Caco-2 (cell line): Measurements from ENCODE around the gene FLT3LG. TPM values are rescaled to one million over a fixed set of nuclear protein-coding genes. Genes with fewer than 3 reads are reported as not detected.

Source experiments
- BruUV-seq: library from RNA; stranded (reverse); fragments of 400-500 nt; replicated peaks from 2 replicates; lab custom pipeline; 2021; lab: Mats Ljungman, UMichigan
- CTCF ChIA-PET: fragments of 300-600 bp; sonication (Branson Sonifier 250); formaldehyde crosslinking; loops from one replicate; lab custom pipeline; 2022; ENCODE audit warnings: antibody characterized with exemption; lab: Charles Lee
- POLR2A ChIA-PET: fragments of 300-600 bp; sonication (Branson Sonifier 250); formaldehyde crosslinking; loops from one replicate; lab custom pipeline; 2022; ENCODE audit warnings: antibody characterized with exemption; lab: Charles Lee
- DNase-seq, 2 experiments: peaks; one replicate each; pipeline versions ENCODE4 v3.0.0 to v3.0.0-alpha.2; 2020 to 2022
- H3K27me3 ChIP-seq: replicated peaks from 2 replicates; pipeline ENCODE4 v1.6.0; 2011; ENCODE audit warnings: low read length; ENCODE audit not compliant: control insufficient read depth, insufficient read depth
- H3K36me3 ChIP-seq: 2 replicates; pipeline ENCODE4 v1.5.1; 2011; ENCODE audit warnings: low read length; ENCODE audit not compliant: control insufficient read depth, insufficient read depth
- H3K4me1 ChIP-seq: fragments of 250-450 bp; sonication (Bioruptor Pico); 2 replicates; pipeline ENCODE4 v1.5.1; 2020; ENCODE audit warnings: mild to moderate bottlenecking
- H3K4me3 ChIP-seq: 2 replicates; pipeline ENCODE4 v1.5.1; 2011; ENCODE audit warnings: low read depth, mild to moderate bottlenecking, control low read depth, low read length
- H3K9me3 ChIP-seq: fragments of 250-450 bp; sonication (Bioruptor Pico); 2 replicates; pipeline ENCODE4 v1.5.1; 2020; ENCODE audit warnings: mild to moderate bottlenecking, moderate library complexity
- H3K27ac Mint-ChIP-seq: one replicate; pipeline ENCODE4 v1.8.0; 2022; ENCODE audit warnings: mixed read lengths; ENCODE audit not compliant: unreplicated experiment
- H3K27me3 Mint-ChIP-seq: one replicate; pipeline ENCODE4 v1.8.0; 2022; ENCODE audit warnings: mixed read lengths; ENCODE audit not compliant: insufficient read depth, unreplicated experiment
- H3K36me3 Mint-ChIP-seq: one replicate; pipeline ENCODE4 v1.8.0; 2022; ENCODE audit warnings: mild to moderate bottlenecking, mixed read lengths; ENCODE audit not compliant: insufficient read depth, unreplicated experiment
- H3K4me1 Mint-ChIP-seq: one replicate; pipeline ENCODE4 v1.8.0; 2022; ENCODE audit warnings: low read depth, mixed read lengths; ENCODE audit not compliant: unreplicated experiment
- H3K4me3 Mint-ChIP-seq: one replicate; pipeline ENCODE4 v1.8.0; 2022; ENCODE audit warnings: mild to moderate bottlenecking, moderate library complexity, mixed read lengths; ENCODE audit not compliant: unreplicated experiment
- H3K9me3 Mint-ChIP-seq: one replicate; pipeline ENCODE4 v1.8.0; 2022; ENCODE audit warnings: mixed read lengths; ENCODE audit not compliant: unreplicated experiment
- intact Hi-C: fragments of 100-400 bp; cut with micrococcal nuclease; formaldehyde crosslinking; loops from one replicate; pipeline ENCODE4 v1.10.0; 2022; ENCODE audit not compliant: unreplicated experiment
- total RNA-seq: library from RNA; stranded (reverse); gene quantifications from 2 replicates; pipeline ENCODE4 v1.2.3, GENCODE V29; 2022
- TF ChIP-seq, protein P1 (sequence below), 2 experiments: fragments of 200-600 bp in 1 of 2; IDR thresholded peaks; 1 replicate in 1 of 2; 2 replicates in 1 of 2; pipeline versions ENCODE4 v1.5.1 to v1.8.0; 2011 to 2022; ENCODE audit warnings: antibody characterized with exemption in 1 of 2, control low read depth in 1 of 2, inconsistent platforms in 1 of 2, low read depth in 1 of 2, low read length in 1 of 2, mild to moderate bottlenecking in 1 of 2, moderate library complexity in 1 of 2; ENCODE audit not compliant: insufficient read depth in 1 of 2, severe bottlenecking in 1 of 2, unreplicated experiment in 1 of 2

Gene FLT3LG
- total RNA-seq, 1 experiment from 2014 or later: 2.1 TPM

DNA sequence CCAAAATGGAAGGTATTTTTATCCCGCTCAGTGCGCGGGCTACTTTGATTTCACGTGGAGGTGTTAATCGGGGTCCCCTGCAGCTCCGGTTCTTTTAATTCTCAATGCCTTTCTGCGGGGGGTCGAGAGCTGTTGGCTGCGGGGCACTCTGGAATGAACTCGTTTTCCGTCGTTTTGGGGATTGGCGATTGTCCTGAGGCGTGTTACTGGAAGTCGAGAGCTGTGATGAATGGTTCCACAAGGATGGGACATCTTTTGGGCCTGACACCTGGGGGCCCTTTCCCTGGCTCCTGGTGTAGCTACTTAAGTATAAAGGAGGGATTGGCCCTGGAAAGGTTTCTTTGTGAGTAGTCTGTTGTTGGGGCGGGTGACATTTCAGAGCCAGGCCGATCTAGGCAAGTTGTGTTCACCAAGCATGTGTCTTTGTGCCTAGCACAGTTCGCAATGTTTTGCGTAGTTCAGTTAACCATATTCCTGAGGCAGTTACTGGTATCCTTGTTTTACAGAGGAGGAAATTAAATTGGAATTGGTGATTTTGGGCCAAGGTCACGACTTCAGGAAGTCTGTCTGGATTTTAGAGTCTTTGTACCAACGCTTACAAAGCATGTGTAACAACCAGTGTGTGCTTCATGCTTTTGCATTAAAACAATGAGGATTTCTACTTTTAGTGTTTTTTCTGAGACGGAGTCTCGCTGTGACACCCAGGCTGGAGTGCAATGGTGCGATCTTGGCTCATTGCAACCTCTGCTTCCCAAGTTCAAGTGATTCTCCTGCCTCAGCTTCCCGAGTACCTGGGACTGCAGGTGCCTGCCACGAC, 14.2 kb downstream of the FLT3LG start:
- Mint-ChIP-seq H3K9me3 (no peaks in the 10 kb centered on the region), H3K36me3 (peaks cover 64% of the 10 kb centered on the region), H3K4me1 (no peaks in the 10 kb centered on the region), H3K27ac (peak overlapping the region; percentile 99), H3K27me3 (no peaks in the 10 kb centered on the region), H3K4me3 (peak overlapping the region; percentile 97)
- peaks cover 13% of the 10 kb centered on the region; the same call in 1 of the 2 replicates for H3K4me1 ChIP-seq
- H3K9me3 ChIP-seq: no peaks in the 10 kb centered on the region
- intact Hi-C loops: no loop called here
- peaks cover 8% of the 10 kb centered on the region for H3K36me3 ChIP-seq
- ChIA-PET CTCF (interaction anchor here (0.6 kb wide), 1 partner anchor 71 kb away, joined by 5 read pairs; no protein-coding TSS in a partner anchor), POLR2A (interaction anchor here (0.7 to 1.0 kb wide), 2 partner anchors 35 to 152 kb away, joined by 3 read pairs; partner anchors contain the start of genes ALDH16A1 and RRAS)
- TF ChIP-seq, protein P1, sequence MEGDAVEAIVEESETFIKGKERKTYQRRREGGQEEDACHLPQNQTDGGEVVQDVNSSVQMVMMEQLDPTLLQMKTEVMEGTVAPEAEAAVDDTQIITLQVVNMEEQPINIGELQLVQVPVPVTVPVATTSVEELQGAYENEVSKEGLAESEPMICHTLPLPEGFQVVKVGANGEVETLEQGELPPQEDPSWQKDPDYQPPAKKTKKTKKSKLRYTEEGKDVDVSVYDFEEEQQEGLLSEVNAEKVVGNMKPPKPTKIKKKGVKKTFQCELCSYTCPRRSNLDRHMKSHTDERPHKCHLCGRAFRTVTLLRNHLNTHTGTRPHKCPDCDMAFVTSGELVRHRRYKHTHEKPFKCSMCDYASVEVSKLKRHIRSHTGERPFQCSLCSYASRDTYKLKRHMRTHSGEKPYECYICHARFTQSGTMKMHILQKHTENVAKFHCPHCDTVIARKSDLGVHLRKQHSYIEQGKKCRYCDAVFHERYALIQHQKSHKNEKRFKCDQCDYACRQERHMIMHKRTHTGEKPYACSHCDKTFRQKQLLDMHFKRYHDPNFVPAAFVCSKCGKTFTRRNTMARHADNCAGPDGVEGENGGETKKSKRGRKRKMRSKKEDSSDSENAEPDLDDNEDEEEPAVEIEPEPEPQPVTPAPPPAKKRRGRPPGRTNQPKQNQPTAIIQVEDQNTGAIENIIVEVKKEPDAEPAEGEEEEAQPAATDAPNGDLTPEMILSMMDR (IDR thresholded peaks at IDR 0.05; ENCODE audit: insufficient read depth in 1 of 2, low read depth in 1 of 2, low read length in 1 of 2, severe bottlenecking in 1 of 2, unreplicated experiment in 1 of 2): no peak
- BruUV-seq: no TSS peak
- peak overlapping the region; percentile 88 for H3K4me3 ChIP-seq
- no peaks in the 10 kb centered on the region for H3K27me3 ChIP-seq
- no peak for DNase-seq

DNA sequence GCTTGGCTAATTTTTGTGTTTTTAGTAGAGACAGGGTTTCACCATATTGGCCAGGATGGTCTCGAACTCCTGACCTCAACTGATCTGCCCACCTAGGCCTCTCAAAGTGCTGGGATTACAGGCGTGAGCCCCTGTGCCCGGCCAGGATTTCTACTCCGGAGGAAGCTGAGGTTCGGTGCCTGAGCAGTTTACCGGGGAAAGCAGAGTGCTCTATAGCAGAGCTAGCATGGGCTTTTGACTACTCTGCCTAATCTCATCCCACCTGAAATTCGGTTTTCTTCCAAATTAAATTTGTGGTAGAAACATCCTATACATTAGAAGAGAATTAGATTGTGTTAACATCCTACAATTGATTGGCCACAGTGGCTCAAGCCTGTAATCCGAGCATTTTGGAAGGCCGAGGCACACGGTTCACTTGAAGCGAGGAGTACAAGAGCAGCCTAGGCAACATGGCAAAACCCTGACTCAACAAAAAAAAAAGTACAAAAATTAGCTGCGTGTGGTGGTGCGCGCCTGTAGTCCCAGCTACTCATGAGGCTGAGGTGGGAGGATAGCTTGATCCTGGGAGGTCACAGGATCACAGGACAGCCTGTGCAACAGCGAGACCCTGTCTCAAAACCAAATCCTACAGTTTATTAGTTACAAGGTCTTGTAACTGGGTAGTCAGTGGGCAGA, 15.0 kb downstream of the FLT3LG start:
- intact Hi-C loops: no loop called here
- H3K4me1 Mint-ChIP-seq: no peaks in the 10 kb centered on the region
- H3K4me3 Mint-ChIP-seq: peak overlapping the region; percentile 97
- H3K4me3 ChIP-seq: peak overlapping the region; percentile 88
- H3K4me1 ChIP-seq: peaks cover 13% of the 10 kb centered on the region; the same call in 1 of the 2 replicates
- BruUV-seq: no TSS peak
- H3K9me3 ChIP-seq: no peaks in the 10 kb centered on the region
- no peak for DNase-seq
- CTCF ChIA-PET: no interaction called here
- H3K27me3 ChIP-seq: no peaks in the 10 kb centered on the region
- TF ChIP-seq, protein P1 (IDR thresholded peaks at IDR 0.05; ENCODE audit: insufficient read depth in 1 of 2, low read depth in 1 of 2, low read length in 1 of 2, severe bottlenecking in 1 of 2, unreplicated experiment in 1 of 2): no peak
- no peaks in the 10 kb centered on the region for H3K27me3 Mint-ChIP-seq
- POLR2A ChIA-PET: interaction anchor here (0.6 kb wide), 1 partner anchor 15 kb away, joined by 3 read pairs; no protein-coding TSS in a partner anchor
- peak overlapping the region; percentile 99 for H3K27ac Mint-ChIP-seq
- no peaks in the 10 kb centered on the region for H3K9me3 Mint-ChIP-seq
- H3K36me3 ChIP-seq: peaks cover 8% of the 10 kb centered on the region
- H3K36me3 Mint-ChIP-seq: peaks cover 72% of the 10 kb centered on the region

DNA sequence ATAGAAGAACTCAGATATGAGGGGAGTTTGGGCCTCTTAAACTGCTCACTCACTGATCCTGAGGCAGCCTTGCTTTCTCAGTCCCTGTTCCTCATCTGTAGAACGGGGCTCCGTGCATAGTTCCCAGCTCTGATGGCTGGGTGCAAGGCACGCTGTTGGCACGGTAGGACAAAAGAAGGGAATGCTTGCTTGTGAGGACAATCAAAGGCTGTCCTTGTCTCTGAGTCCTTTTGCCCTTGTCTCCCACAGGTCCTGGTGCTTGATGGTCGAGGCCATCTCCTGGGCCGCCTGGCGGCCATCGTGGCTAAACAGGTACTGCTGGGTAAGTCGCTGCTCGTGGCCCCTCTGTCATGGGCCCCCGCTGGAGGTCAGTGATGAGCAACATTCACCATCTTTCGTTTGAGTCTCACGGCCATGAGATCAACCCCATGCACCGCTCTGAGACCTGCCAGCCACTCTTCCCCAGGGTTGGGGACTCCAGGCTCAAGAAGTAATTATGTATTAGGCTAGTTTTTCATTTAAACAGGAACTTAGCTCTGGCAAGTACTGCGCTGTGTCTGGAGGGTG, 15.7 kb downstream of the FLT3LG start:
- Mint-ChIP-seq H3K9me3 (no peaks in the 10 kb centered on the region), H3K36me3 (peaks cover 79% of the 10 kb centered on the region), H3K27ac (peak overlapping the region; percentile 99), H3K4me3 (peak overlapping the region; percentile 97), H3K27me3 (no peaks in the 10 kb centered on the region), H3K4me1 (no peaks in the 10 kb centered on the region)
- DNase-seq: no peak
- H3K27me3 ChIP-seq: no peaks in the 10 kb centered on the region
- peaks cover 13% of the 10 kb centered on the region; the same call in 1 of the 2 replicates for H3K4me1 ChIP-seq
- peak overlapping the region; percentile 88; the same call in 1 of the 2 replicates for H3K4me3 ChIP-seq
- H3K36me3 ChIP-seq: peaks cover 8% of the 10 kb centered on the region
- no TSS peak for BruUV-seq
- POLR2A ChIA-PET: no interaction called here
- intact Hi-C loops: no loop called here
- CTCF ChIA-PET: no interaction called here
- TF ChIP-seq, protein P1 (IDR thresholded peaks at IDR 0.05; ENCODE audit: insufficient read depth in 1 of 2, low read depth in 1 of 2, low read length in 1 of 2, severe bottlenecking in 1 of 2, unreplicated experiment in 1 of 2): no peak
- no peaks in the 10 kb centered on the region for H3K9me3 ChIP-seq
